SH-SY5Y (cell line): ENCODE measurements around the gene DACH1.

Source experiments
- GATA2 ChIP-seq: IDR thresholded peaks from 2 replicates; pipeline ENCODE4 v1.6.1; 2011; ENCODE audit warnings: mild to moderate bottlenecking, low read depth, low read length
- GATA3 ChIP-seq: IDR thresholded peaks from 2 replicates; pipeline ENCODE4 v1.6.1; 2011; ENCODE audit warnings: low read depth, mild to moderate bottlenecking, low read length, moderate library complexity

DNA sequence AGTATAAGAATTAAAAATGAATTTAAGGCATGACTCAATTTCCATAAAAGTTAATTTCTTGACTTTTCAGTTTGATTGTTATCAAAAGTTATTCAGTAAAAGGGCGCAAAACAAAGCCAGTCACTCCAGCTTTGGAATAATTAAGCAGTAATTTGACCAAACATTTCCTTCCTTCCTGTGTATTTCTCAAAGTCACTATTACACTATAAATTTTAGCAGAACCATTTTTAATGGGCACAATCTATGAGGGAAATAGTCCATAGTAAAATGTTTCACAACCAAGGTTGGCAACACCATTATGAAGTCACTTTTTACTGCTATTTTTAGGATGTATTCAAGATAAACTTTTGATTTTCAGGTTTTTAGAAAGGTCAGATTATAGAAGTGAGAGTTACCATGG, 91.0 kb downstream of the DACH1 start:
- TF ChIP-seq GATA3 (no peak), GATA2 (no peak)
